ENCODE data around the gene RELT.

- TF ChIP-seq CTCF (IDR thresholded peaks at IDR 0.05) (no peak), POLR2A (IDR thresholded peaks at IDR 0.05) (no peak), POLR2AphosphoS5 (IDR thresholded peaks at IDR 0.05) (no peak), EP300 (IDR thresholded peaks at IDR 0.05) (no peak)
Observed at GRCh38 chr11:73387594-73388264, 11.5 kb downstream of the RELT start.
